Activated T-helper 17 cell treated with anti-CD3 and anti-CD28 coated beads, Interleukin-2, amount 50 U/mL, for 72 hours (primary cell): ENCODE data around the gene ROS1. TPM values are rescaled to one million over a fixed set of nuclear protein-coding genes. Genes with fewer than 3 reads are reported as not detected.

Experiments
- ATAC-seq: fragments of 150-1000 bp; cut with Tn5 transposase; replicated peaks from 2 replicates; pipeline ENCODE4 v1.10.0; 2021; ENCODE audit warnings: mild to moderate bottlenecking, moderate library complexity
- H3K27ac Mint-ChIP-seq: one replicate; pipeline ENCODE4 v1.8.0; 2022; ENCODE audit warnings: mixed read lengths
- H3K27me3 Mint-ChIP-seq: one replicate; pipeline ENCODE4 v1.8.0; 2022; ENCODE audit warnings: mixed read lengths
- H3K36me3 Mint-ChIP-seq: one replicate; pipeline ENCODE4 v1.8.0; 2022; ENCODE audit warnings: low read depth, mild to moderate bottlenecking, mixed read lengths
- H3K4me1 Mint-ChIP-seq: one replicate; pipeline ENCODE4 v1.8.0; 2022; ENCODE audit warnings: mixed read lengths
- H3K4me3 Mint-ChIP-seq: one replicate; pipeline ENCODE4 v1.8.0; 2022; ENCODE audit warnings: mild to moderate bottlenecking, mixed read lengths
- H3K9me3 Mint-ChIP-seq: one replicate; pipeline ENCODE4 v1.8.0; 2022; ENCODE audit warnings: mixed read lengths
- total RNA-seq, 2 donors: library from RNA; stranded (reverse); gene quantifications; one replicate each; pipeline ENCODE4 v1.2.3, GENCODE V29; 2022

The ROS1 gene
- total RNA-seq, 2 donors from 2014 or later: not detected

DNA sequence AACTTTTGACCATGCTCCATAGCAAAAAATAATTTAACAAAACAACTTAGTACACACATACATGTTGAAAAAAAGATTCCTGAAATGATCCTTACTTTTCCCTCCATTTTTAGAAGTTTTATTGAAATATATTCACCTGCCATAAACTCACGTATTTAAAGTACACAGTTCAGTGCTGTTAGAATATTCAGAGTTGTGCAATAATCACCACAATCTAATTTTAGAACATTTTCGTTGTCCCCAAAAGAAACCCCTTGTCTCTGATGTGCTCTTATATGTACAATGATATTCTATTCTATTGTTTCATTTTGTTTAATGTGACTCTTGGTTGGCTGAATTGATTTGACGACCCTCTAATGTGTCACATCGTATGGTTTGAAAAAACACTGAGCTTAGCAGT lies 15.9 kb downstream of the ROS1 start:
- Mint-ChIP-seq H3K27me3 (peaks cover 22% of the 10 kb centered on the region), H3K36me3 (no peaks in the 10 kb centered on the region), H3K4me1 (no peaks in the 10 kb centered on the region), H3K27ac (no peak overlapping the region), H3K9me3 (no peaks in the 10 kb centered on the region), H3K4me3 (no peak overlapping the region)
- ATAC-seq: no peak

DNA sequence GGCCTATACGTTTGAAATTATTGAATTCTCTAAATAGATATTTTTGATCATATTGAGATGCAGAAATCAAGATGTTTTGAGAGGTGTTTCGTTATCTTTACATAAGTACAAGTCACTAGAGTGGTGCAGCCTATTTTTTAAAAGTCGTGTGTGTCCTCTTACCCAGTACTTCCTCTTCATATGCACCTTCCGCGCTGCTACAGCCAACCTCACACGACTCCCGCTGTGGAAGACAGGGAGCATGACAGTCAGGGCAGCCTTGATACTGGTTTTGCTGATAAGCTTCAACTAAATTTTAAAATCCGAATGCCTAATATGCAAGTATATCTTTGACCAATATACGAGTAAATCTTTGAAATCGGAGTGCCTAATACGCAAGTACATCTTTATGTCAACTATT lies 16.3 kb downstream of the ROS1 start:
- H3K9me3 Mint-ChIP-seq: no peaks in the 10 kb centered on the region
- peaks cover 22% of the 10 kb centered on the region for H3K27me3 Mint-ChIP-seq
- ATAC-seq: no peak
- no peaks in the 10 kb centered on the region for H3K36me3 Mint-ChIP-seq
- H3K4me3 Mint-ChIP-seq: no peak overlapping the region
- H3K27ac Mint-ChIP-seq: no peak overlapping the region
- no peaks in the 10 kb centered on the region for H3K4me1 Mint-ChIP-seq

DNA sequence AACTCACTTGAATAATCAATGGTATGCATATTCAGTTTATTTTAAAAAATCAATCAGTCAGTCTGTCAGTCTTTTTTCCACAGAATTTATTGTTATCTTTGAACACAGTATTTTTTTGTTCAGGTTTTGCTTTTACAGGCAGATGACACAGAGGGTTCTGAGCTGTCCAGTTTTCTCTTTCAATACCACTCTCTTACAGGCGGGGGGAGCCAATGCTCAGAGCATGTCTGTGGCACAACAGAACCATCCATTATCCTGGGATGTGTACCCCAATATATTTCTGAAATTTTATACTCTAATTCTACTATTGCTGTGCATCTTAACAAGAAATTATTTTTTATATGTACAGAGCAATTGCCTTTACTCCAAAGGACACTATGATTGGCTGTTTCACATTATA lies 21.2 kb downstream of the ROS1 start:
- Mint-ChIP-seq H3K4me3 (no peak overlapping the region), H3K27ac (no peak overlapping the region), H3K27me3 (peaks cover 6% of the 10 kb centered on the region), H3K4me1 (no peaks in the 10 kb centered on the region), H3K36me3 (no peaks in the 10 kb centered on the region), H3K9me3 (no peaks in the 10 kb centered on the region)
- no peak for ATAC-seq

DNA sequence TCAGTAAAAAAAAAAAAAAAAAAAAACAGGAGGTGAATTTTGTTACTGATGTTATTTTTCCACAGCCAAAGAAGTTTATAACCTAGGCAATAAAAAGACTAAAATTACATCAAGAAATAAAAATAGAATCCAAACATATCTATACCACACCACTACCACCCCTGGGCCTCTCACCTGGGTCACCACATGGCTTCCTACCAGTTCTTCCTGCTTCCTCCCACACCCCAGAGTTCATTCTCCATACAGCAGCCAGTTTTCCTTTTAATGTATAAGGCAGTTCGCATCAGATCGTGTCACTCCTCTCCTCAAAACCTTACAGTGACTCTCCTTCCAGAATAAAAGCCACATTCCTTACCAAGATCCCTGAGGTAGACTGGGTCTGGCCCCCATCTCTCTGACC lies 23.9 kb downstream of the ROS1 start:
- Mint-ChIP-seq H3K4me3 (no peak overlapping the region), H3K27me3 (no peaks in the 10 kb centered on the region), H3K4me1 (no peaks in the 10 kb centered on the region), H3K9me3 (no peaks in the 10 kb centered on the region), H3K36me3 (no peaks in the 10 kb centered on the region), H3K27ac (no peak overlapping the region)
- no peak for ATAC-seq

DNA sequence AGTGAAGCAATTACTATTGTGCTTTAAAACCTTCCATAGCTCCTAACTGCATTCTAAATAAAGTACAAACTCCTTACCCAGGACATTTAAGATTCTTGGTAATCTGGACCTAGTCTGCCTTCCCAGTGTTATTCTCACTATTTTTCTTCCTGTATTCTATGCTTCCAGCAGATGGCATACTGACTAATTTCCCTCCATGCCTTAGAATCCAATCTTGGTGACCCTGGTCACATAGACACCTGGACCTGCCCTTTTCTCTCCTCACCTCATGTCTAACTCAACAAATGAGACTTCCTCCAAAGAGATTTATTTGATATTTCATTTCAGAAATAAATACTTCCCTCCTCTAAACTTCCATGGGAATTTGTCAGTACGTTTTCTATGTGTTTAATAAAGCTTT lies 25.8 kb downstream of the ROS1 start:
- H3K4me1 Mint-ChIP-seq: no peaks in the 10 kb centered on the region
- H3K4me3 Mint-ChIP-seq: no peak overlapping the region
- H3K36me3 Mint-ChIP-seq: no peaks in the 10 kb centered on the region
- no peaks in the 10 kb centered on the region for H3K9me3 Mint-ChIP-seq
- no peak overlapping the region for H3K27ac Mint-ChIP-seq
- no peak for ATAC-seq
- no peaks in the 10 kb centered on the region for H3K27me3 Mint-ChIP-seq

DNA sequence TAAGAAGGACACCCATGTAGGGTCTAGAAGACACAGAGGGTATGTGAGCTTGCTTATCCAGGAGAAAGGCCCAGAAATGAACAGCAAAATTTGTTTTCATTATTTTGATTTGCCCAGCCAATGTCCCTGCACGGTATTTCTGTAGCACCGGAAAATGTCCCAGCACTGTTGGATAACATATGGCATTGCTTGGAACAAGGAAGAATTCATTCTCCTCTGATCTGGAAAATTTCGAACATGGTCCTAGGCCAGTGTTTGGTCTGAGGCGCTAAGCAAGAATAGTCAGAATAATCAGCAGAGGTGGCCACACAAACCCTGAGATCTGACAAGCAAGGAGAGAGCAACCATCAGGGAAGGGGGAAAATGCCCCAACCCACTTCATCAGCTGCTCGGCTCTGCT lies 26.6 kb downstream of the ROS1 start:
- Mint-ChIP-seq H3K36me3 (no peaks in the 10 kb centered on the region), H3K9me3 (no peaks in the 10 kb centered on the region), H3K4me3 (no peak overlapping the region), H3K27me3 (peaks cover 4% of the 10 kb centered on the region), H3K27ac (no peak overlapping the region), H3K4me1 (no peaks in the 10 kb centered on the region)
- no peak for ATAC-seq

DNA sequence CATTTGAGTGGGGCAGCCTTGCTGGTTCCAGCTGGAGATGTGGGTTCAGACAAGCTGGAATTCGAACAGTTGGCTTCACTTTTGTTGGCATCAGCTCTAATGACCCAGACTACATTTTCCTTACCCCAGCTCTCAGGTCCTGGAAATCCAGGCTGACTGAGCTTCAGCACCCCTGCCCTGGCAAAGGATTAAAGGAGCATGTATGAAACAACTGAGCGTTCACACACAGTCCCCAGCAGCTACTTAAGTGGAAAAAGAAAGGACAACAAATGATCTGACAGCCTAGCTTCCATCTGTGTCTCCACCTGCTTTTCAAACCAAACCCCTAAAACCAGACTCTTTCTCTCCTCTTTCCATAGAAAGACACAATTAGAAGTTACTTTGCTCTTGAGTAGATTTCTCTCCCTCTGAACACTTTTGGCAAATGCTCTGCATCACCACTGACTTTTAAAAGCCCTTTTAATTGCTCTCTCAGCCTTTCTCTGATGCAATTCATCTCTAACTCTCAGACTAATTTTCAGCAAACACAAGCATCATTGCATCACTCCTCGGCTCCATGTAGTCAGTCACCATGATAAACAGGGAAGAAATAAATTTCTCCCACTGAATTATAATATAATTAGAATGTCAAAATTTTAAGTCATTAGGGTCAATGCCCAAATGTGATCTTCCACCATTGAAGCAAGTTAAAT lies 28.1 kb downstream of the ROS1 start:
- ATAC-seq: no peak
- Mint-ChIP-seq H3K4me3 (no peak overlapping the region), H3K27me3 (peaks cover 7% of the 10 kb centered on the region), H3K4me1 (no peaks in the 10 kb centered on the region), H3K9me3 (no peaks in the 10 kb centered on the region), H3K36me3 (no peaks in the 10 kb centered on the region), H3K27ac (no peak overlapping the region)

DNA sequence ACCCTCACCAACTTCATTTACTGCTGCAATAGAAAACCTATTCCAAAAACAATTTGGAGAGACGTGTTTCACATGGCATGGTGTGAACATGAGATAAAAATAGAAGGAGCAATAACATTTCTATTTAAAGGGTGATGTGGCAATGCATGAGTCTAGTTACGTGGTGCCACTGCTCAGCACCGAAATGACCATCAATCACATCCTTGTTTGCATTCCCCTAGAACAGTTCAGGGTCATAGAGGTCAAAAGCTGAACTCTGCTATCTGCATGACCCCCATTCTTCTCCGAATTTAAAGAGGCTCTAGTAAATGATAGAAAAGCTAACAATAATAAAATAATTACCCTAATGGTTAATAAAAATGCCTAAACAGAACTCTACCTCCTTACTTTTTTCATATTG lies 29.5 kb downstream of the ROS1 start:
- Mint-ChIP-seq H3K4me3 (no peak overlapping the region), H3K27ac (no peak overlapping the region), H3K36me3 (no peaks in the 10 kb centered on the region), H3K27me3 (peaks cover 14% of the 10 kb centered on the region), H3K9me3 (no peaks in the 10 kb centered on the region), H3K4me1 (no peaks in the 10 kb centered on the region)
- no peak for ATAC-seq

DNA sequence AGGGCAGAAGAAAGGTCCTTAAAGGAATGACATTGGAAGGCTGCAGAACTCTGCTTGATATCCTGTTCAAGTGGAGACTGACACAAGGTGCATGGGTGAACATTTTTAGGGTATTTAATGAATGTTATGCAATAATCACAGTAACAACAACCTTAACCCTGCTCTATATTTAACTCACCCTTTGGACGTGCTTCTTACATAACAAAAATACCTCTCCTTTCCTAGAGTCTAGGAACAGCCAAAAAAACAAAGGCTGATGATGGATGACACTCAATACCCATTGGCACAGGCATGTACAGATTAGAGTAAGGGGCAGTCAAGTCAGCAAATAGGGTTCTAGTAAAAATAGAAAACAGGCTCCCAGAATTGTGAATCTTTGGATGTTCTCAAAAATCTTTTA lies 30.6 kb downstream of the ROS1 start:
- Mint-ChIP-seq H3K4me1 (no peaks in the 10 kb centered on the region), H3K36me3 (no peaks in the 10 kb centered on the region), H3K9me3 (no peaks in the 10 kb centered on the region), H3K4me3 (no peak overlapping the region), H3K27me3 (peaks cover 18% of the 10 kb centered on the region), H3K27ac (no peak overlapping the region)
- ATAC-seq: no peak

DNA sequence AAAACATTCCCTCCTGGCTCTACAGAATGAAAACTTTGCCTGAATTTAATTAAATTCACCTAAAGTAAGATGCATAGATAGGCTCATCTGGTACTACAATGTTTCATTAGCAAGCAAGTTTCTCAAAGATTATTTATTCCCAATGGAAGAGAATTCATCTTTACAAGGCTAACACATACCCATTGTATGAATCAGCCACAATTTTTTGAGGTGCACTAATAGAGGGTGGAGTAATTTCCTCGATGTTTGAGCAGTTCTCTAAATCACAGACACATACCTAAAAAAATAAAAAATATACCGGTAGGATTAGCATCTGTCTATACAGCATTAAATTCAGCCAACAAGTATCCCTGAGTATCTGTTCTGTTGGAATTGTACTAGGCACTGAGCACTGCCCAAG lies 32.7 kb downstream of the ROS1 start:
- no peak overlapping the region for H3K4me3 Mint-ChIP-seq
- no peak for ATAC-seq
- H3K9me3 Mint-ChIP-seq: no peaks in the 10 kb centered on the region
- H3K27me3 Mint-ChIP-seq: peaks cover 24% of the 10 kb centered on the region
- no peaks in the 10 kb centered on the region for H3K4me1 Mint-ChIP-seq
- H3K36me3 Mint-ChIP-seq: no peaks in the 10 kb centered on the region
- H3K27ac Mint-ChIP-seq: no peak overlapping the region

DNA sequence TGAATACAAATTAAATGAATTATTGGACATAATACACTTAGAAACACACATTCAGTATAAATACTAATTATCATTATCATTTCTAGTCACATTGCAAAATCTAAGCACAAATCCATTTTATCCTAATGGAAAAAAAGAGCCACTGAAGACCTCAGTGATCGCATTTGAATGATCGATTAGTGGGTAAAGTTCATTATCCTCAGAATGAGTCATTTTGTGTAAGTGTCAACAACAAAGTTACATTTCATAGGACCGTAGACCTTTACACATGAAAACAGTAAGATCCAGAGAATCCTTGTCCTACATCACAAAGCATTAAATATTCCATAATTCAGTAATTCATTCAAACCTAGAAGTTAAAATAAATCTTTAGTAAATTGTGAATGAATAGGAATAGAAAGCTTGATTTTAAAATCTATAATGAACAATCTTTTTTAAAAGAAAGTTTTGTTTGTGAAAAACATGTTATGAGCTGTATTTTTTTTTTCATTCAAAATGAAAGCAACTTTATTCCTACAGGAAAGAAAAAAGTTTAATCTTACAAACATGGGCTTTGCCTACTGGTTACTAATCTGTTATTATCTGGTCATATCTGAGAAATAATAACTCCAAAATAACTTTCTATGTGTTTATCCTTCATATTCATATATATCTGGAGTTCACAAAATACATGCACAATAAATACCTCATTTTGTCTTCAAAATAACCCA lies 33.7 kb downstream of the ROS1 start:
- no peaks in the 10 kb centered on the region for H3K4me1 Mint-ChIP-seq
- no peaks in the 10 kb centered on the region for H3K36me3 Mint-ChIP-seq
- peaks cover 26% of the 10 kb centered on the region for H3K27me3 Mint-ChIP-seq
- H3K27ac Mint-ChIP-seq: no peak overlapping the region
- no peak for ATAC-seq
- no peak overlapping the region for H3K4me3 Mint-ChIP-seq
- H3K9me3 Mint-ChIP-seq: no peaks in the 10 kb centered on the region

DNA sequence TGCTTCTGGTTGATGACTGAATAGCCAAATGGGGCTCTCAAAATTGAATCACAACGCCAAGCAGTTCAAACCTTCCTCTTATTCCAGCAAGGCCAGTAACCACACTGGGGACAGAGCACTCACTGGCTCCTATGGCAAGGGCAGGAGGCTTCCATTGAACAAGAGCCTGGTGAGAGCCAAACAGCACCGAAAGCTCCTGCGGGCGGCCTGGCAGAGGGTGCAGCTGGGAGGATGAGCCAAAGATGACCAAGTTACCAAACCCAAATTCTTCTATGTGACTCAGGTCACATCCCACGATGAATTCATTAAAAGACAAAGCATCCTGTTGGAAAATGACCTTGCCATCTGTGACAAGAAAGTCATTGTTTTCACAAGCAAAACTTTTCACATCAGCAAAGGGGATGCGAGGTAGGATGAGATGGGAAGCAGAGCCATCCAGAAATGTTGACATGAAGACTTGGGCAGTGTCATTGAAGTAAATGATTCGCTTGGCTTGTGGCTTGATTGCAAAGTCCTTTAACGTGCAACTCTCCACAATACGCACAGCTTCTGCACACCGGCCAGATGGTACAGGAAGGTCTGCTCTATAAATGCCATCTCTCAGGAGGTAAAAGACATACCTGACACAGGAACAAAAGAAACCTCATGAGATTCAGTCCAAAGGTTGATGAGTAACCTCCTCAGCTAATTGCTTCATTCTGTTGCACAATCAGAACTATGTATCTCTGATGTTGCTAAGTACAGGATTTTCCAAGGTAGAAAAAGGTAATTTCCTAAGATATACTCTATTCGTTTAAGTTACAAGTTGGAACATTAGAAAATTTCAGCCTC lies 36.3 kb downstream of the ROS1 start:
- H3K27ac Mint-ChIP-seq: no peak overlapping the region
- H3K36me3 Mint-ChIP-seq: no peaks in the 10 kb centered on the region
- H3K4me3 Mint-ChIP-seq: no peak overlapping the region
- peaks cover 27% of the 10 kb centered on the region for H3K27me3 Mint-ChIP-seq
- H3K9me3 Mint-ChIP-seq: no peaks in the 10 kb centered on the region
- ATAC-seq: no peak
- H3K4me1 Mint-ChIP-seq: no peaks in the 10 kb centered on the region

DNA sequence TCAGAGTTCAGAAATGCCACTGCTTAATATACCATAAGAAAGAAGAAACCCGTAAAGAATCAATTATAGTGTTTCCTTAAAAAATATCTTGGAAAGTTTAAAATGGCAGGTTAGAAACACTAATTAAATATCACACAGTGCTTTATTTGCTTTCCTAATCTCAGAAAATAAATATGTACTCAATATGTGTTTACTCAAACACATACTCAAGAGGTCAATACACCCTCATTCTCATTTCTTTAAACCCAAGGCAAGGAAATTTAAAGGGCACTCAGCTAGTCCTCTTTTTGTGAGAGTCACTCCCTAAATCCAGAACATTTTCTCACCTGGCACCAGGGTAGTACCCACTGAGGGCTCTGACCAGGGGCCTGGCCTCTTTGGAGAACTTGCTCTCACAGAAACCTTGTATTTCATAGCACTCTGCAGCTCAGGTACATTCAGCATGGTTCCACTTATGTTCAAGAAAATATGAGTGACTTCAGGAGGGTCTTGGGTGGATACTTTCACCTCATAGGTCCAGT lies 38.2 kb downstream of the ROS1 start:
- H3K4me1 Mint-ChIP-seq: no peaks in the 10 kb centered on the region
- no peak for ATAC-seq
- H3K36me3 Mint-ChIP-seq: no peaks in the 10 kb centered on the region
- no peak overlapping the region for H3K27ac Mint-ChIP-seq
- no peaks in the 10 kb centered on the region for H3K9me3 Mint-ChIP-seq
- H3K27me3 Mint-ChIP-seq: peaks cover 28% of the 10 kb centered on the region
- no peak overlapping the region for H3K4me3 Mint-ChIP-seq

DNA sequence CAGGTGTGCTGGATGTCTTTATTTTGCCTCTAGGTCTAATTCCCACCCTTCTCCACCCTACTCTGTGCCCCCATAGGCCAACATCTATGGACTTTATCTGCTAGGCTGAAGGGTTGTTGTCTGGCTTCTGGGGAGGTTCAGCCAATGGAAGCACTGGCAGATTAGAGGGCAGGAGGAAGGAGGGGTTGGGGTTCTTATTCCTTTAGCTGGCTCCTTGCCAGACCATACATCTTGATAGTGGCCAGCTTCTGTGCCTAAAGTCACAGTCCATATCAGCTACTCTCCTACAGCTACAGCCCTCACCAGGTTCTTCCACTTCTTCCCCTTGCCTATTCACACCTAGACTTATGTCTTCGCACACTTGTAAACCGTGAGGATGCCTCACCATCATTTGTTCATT lies 41.1 kb downstream of the ROS1 start:
- Mint-ChIP-seq H3K27me3 (peaks cover 18% of the 10 kb centered on the region), H3K36me3 (no peaks in the 10 kb centered on the region), H3K4me3 (no peak overlapping the region), H3K27ac (no peak overlapping the region), H3K9me3 (no peaks in the 10 kb centered on the region), H3K4me1 (no peaks in the 10 kb centered on the region)
- ATAC-seq: no peak

DNA sequence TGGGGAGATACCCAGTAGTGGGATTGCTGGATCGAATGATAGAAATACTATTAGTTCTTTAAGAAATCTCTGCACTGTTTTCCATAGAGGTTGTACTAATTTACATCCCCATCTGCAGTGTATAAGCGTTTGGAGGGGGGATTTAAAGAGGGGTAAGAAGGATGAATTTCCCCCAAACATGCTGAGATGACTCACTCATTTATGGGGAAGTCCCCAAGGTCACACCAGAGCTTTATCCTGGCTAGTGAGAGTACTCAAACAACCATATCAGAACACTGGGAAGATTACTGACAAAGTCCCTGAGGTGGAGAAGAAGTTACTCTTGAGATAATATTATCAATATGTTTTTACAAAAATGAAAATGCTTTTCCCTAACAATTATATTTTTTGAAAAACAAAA lies 44.0 kb downstream of the ROS1 start:
- no peak for ATAC-seq
- Mint-ChIP-seq H3K9me3 (no peaks in the 10 kb centered on the region), H3K4me3 (no peak overlapping the region), H3K4me1 (no peaks in the 10 kb centered on the region), H3K27me3 (peaks cover 12% of the 10 kb centered on the region), H3K36me3 (no peaks in the 10 kb centered on the region), H3K27ac (no peak overlapping the region)
